GM23248 (cell line): ENCODE results near the gene MTA2. TPM values are rescaled to one million over a fixed set of nuclear protein-coding genes. Genes with fewer than 3 reads are reported as not detected.

ENCODE experiments used
- DNase-seq: peaks from one replicate; pipeline ENCODE4 v3.0.0-alpha.2; 2015
- H2AFZ ChIP-seq: fragments of 200-600 bp; sonication (generic); 2 replicates; pipeline ENCODE4 v1.6.1; 2016; ENCODE audit warnings: antibody characterized with exemption
- H3F3A ChIP-seq: fragments of 200-600 bp; sonication (generic); 2 replicates; pipeline ENCODE4 v1.6.1; 2016; ENCODE audit warnings: mild to moderate bottlenecking, antibody characterized with exemption, mixed run types; ENCODE audit not compliant: insufficient read depth
- H3K27ac ChIP-seq: fragments of 200-600 bp; sonication (generic); 2 replicates; pipeline ENCODE4 v1.5.1; 2016; ENCODE audit warnings: mild to moderate bottlenecking
- H3K27me3 ChIP-seq: fragments of 200-600 bp; sonication (generic); replicated peaks from 2 replicates; pipeline ENCODE4 v1.6.1; 2016; ENCODE audit warnings: mild to moderate bottlenecking; ENCODE audit not compliant: insufficient read depth
- H3K36me3 ChIP-seq: fragments of 200-600 bp; sonication (generic); 2 replicates; pipeline ENCODE4 v1.6.1; 2016; ENCODE audit warnings: low read depth, mild to moderate bottlenecking
- H3K4me1 ChIP-seq: fragments of 200-600 bp; sonication (generic); 2 replicates; pipeline ENCODE4 v1.6.1; 2016; ENCODE audit warnings: mild to moderate bottlenecking; ENCODE audit not compliant: insufficient read depth
- H3K4me2 ChIP-seq: fragments of 200-600 bp; sonication (generic); one replicate; pipeline ENCODE4 v1.6.1; 2016; ENCODE audit warnings: mild to moderate bottlenecking; ENCODE audit not compliant: unreplicated experiment
- H3K4me3 ChIP-seq: fragments of 200-600 bp; sonication (generic); 2 replicates; pipeline ENCODE4 v1.5.1; 2016; ENCODE audit warnings: mild to moderate bottlenecking
- H3K79me2 ChIP-seq: fragments of 200-600 bp; sonication (generic); 2 replicates; pipeline ENCODE4 v1.6.1; 2016; ENCODE audit warnings: mild to moderate bottlenecking; ENCODE audit not compliant: insufficient read depth
- H3K9ac ChIP-seq: fragments of 200-600 bp; sonication (generic); 2 replicates; pipeline ENCODE4 v1.6.1; 2016; ENCODE audit warnings: mild to moderate bottlenecking
- H3K9me2 ChIP-seq: fragments of 200-600 bp; sonication (generic); 2 replicates; pipeline ENCODE4 v1.6.1; 2016; ENCODE audit warnings: mixed run types, mild to moderate bottlenecking, moderate library complexity; ENCODE audit not compliant: insufficient read depth
- H3K9me3 ChIP-seq: fragments of 200-600 bp; sonication (generic); one replicate; pipeline ENCODE4 v1.6.1; 2017; ENCODE audit warnings: low read depth
- H4K20me1 ChIP-seq: fragments of 200-600 bp; sonication (generic); 2 replicates; pipeline ENCODE4 v1.6.0; 2016; ENCODE audit not compliant: insufficient read depth
- EZH2 ChIP-seq: fragments of 200-600 bp; sonication (generic); IDR thresholded peaks from 2 replicates; pipeline ENCODE4 v1.6.1; 2018; ENCODE audit warnings: antibody characterized with exemption, mild to moderate bottlenecking; ENCODE audit not compliant: insufficient read depth, poor library complexity, severe bottlenecking
- EZH2phosphoT487 ChIP-seq: fragments of 200-600 bp; sonication (generic); IDR thresholded peaks from 2 replicates; pipeline ENCODE4 v1.6.1; 2018; ENCODE audit warnings: antibody characterized with exemption, moderate library complexity, mild to moderate bottlenecking, low read depth; ENCODE audit not compliant: insufficient read depth
- WGBS, 2 experiments: methylation state at CpG; one replicate each; pipeline ENCODE4 v1.1.6; 2015 to 2017; ENCODE audit warnings: low lambda C conversion rate in 2 of 2, low coverage in 1 of 2; ENCODE audit errors: missing lambda C conversion rate in 2 of 2; 5-methylcytosine and 5-hydroxymethylcytosine counted together
- in situ Hi-C: fragments of 300-500 bp; cut with MboI; formaldehyde crosslinking; loops from 2 replicates; pipeline ENCODE4 v1.15.0; 2020
- polyA plus RNA-seq: library from polyadenylated mRNA; unstranded; fragments of >200 nt; fragmentation: Nextera tagmentation; extraction: Ambion mirVana; gene quantifications from 2 replicates; pipeline ENCODE4 v1.2.1, GENCODE V29; 2016
- total RNA-seq: library from RNA; depleted of rRNA; stranded (reverse); fragments of >200 nt; shearing (Covaris generic); gene quantifications from 2 replicates; pipeline ENCODE4 v1.2.3, GENCODE V29; 2014

The MTA2 gene
- total and polyA plus RNA-seq, 2 experiments from 2014 or later = 28.9 to 98.8 TPM

DNA sequence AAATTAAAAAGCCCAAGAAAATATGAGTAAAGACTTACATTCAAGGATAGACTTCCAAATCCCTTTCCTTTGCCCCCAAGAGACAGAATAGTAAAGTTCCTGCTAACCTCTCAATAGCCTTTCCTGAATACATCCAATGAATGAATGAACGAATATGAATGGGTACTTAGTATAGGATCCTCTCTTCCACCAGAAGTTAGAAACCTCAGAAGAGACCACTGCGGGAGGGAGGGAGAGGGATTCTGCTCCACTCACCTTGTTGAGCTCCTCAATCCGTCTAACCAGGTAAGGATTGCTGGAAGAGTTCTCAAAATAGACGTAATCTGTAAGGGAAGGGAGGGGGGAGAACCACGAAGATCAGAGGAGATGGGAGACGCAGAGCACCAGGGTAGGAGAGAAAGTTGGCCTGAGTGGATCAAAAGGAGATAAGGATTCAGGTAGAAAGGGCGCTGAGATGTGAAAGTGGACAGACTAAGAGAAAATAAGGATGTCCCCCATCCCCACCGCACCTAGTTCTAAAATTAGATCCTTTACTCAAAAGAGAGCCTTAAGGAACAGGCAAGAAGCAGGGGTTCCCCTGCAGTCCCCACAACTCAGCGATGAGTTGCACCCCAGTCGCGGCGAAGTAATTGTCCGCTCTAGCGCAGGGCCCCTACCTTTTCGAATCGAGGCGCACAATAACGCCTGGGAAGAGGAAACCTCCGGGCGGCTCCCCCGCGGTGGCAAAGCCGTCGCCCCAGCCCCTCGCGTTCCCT is 1.1 kb downstream of the MTA2 start:
- Histone ChIP-seq H3F3A (peaks cover 36% of the 10 kb centered on the region), H4K20me1 (no peaks in the 10 kb centered on the region), H3K27ac (peak overlapping the region; percentile 77), H3K9me2 (no peaks in the 10 kb centered on the region), H3K9me3 (no peaks in the 10 kb centered on the region), H2AFZ (peak overlapping the region; percentile 76), H3K4me1 (peaks cover 20% of the 10 kb centered on the region), H3K36me3 (peaks cover 20% of the 10 kb centered on the region; the same call in 1 of the 2 replicates), H3K4me3 (peak overlapping the region; percentile 88), H3K79me2 (peaks cover 57% of the 10 kb centered on the region), H3K27me3 (no peaks in the 10 kb centered on the region), H3K4me2 (peak overlapping the region; percentile 100), H3K9ac (peak overlapping the region; percentile 95)
- no peak for TF ChIP-seq EZH2
- no peak for TF ChIP-seq EZH2phosphoT487
- 2 to 3% methylated on average over 25 to 26 of the region's 26 CpGs for WGBS, 2 experiments
- in situ Hi-C loops = no loop called here
- DNase-seq = no peak

DNA sequence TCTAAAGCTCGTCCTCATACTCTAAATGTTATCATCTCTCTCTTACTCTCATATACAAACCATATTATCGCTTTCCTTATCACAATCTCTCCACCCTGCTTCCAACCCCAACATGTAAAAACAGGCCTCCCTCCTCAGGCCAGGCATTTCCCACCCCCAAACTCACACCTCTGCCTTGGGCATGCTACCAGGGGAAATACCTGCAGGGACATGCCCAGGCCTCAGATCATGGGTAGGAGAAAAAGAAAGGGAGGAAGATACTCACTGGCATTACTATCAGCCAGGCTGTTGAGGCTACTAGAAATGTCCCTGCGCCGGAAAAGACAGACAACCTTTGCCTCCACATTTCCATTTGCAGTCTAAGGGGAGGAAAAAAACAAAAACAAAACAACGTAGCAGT is 1.8 kb downstream of the MTA2 start:
- peak overlapping the region; percentile 95 for H3K9ac ChIP-seq
- peak overlapping the region; percentile 88 for H3K4me3 ChIP-seq
- H3K4me1 ChIP-seq = peaks cover 20% of the 10 kb centered on the region
- H3K27me3 ChIP-seq = no peaks in the 10 kb centered on the region
- H3K4me2 ChIP-seq = peak overlapping the region; percentile 100
- 26 to 29% methylated on average over 5 of the region's 5 CpGs for WGBS, 2 experiments
- H2AFZ ChIP-seq = no peak overlapping the region
- H3F3A ChIP-seq = peaks cover 42% of the 10 kb centered on the region
- H3K79me2 ChIP-seq = peaks cover 61% of the 10 kb centered on the region
- H3K36me3 ChIP-seq = peaks cover 20% of the 10 kb centered on the region; the same call in 1 of the 2 replicates
- peak overlapping the region; percentile 77; the same call in 1 of the 2 replicates for H3K27ac ChIP-seq
- in situ Hi-C loops = no loop called here
- H4K20me1 ChIP-seq = no peaks in the 10 kb centered on the region
- no peaks in the 10 kb centered on the region for H3K9me2 ChIP-seq
- DNase-seq = no peak
- H3K9me3 ChIP-seq = no peaks in the 10 kb centered on the region
- TF ChIP-seq EZH2 = no peak
- TF ChIP-seq EZH2phosphoT487 = no peak

DNA sequence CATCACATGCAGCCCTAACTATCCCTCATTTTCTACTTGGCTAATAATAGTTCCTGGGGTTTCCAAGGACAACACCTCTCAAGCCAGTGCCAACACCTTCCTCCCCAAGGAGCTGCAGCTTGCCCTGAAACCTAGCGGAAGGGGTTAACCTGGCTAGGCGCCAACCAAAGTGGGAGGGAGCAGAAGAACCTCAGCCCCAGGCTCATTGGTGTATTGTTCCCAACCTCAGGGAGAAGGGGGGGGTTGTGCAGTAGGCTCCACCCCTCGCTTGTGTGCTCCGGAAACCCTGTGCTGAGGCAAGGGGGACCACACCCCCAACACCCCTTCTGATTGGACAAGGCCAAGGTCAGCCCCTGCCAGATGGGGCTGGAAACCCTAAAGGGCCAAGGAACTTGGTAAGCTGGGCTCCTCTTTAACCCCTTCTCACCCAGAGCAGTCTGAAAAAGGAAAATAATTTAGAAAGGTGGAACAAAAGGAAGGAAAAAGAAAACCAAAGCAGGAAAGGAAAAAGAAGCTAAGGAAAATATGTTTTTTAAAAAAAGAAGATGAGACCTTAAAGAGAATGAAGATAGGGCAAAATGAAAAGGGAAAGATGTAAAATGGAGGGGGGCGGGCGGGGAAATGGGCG is 2.5 kb downstream of the MTA2 start:
- Histone ChIP-seq H3K9me3 (no peaks in the 10 kb centered on the region), H3K79me2 (peaks cover 65% of the 10 kb centered on the region), H3K4me3 (peak overlapping the region; percentile 88), H3K9me2 (no peaks in the 10 kb centered on the region), H3K4me2 (peak overlapping the region; percentile 100), H4K20me1 (no peaks in the 10 kb centered on the region), H2AFZ (no peak overlapping the region), H3K9ac (peak overlapping the region; percentile 95), H3K36me3 (peaks cover 25% of the 10 kb centered on the region), H3K4me1 (peaks cover 20% of the 10 kb centered on the region), H3K27me3 (no peaks in the 10 kb centered on the region), H3K27ac (peak overlapping the region; percentile 77), H3F3A (peaks cover 47% of the 10 kb centered on the region)
- TF ChIP-seq EZH2phosphoT487 (no peak), EZH2 (no peak)
- peak; percentile 99 for DNase-seq
- 32 to 41% methylated on average over 7 of the region's 7 CpGs for WGBS, 2 experiments
- in situ Hi-C loops = no loop called here

DNA sequence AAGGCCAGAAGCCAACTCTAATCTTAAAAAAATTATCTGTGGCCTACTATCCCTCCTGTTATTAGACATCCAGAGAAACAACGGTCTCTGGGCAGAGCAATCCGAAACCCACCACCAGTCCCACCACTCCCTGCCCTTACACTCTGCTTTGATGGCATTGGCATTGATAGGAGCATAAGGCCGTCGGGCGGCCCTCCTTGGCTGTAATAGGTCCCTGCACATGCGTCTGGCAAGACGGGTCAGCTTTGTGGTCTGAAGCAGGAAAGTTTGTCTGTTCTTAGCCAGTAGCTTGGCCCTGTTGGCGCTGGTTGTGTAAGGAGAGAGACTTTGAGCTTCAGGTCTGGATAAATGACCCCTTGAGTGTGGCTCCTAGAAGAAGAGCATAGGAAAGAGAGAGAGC is 6.5 kb downstream of the MTA2 start:
- Histone ChIP-seq H3K27me3 (no peaks in the 10 kb centered on the region), H3K27ac (no peak overlapping the region), H3K9me2 (no peaks in the 10 kb centered on the region), H3K4me1 (peaks cover 30% of the 10 kb centered on the region), H2AFZ (no peak overlapping the region), H3K36me3 (peaks cover 24% of the 10 kb centered on the region), H3K79me2 (peaks cover 63% of the 10 kb centered on the region), H3K4me3 (no peak overlapping the region), H3F3A (peaks cover 54% of the 10 kb centered on the region), H3K9me3 (no peaks in the 10 kb centered on the region), H3K9ac (no peak overlapping the region), H3K4me2 (no peak overlapping the region), H4K20me1 (no peaks in the 10 kb centered on the region)
- in situ Hi-C loops = no loop called here
- no peak for TF ChIP-seq EZH2phosphoT487
- no peak for DNase-seq
- 76 to 80% methylated on average over 8 of the region's 8 CpGs for WGBS, 2 experiments
